Cerebellar nuclear complex (tissue), 1 donor: ENCODE results near the gene RBM20.
A peak's percentile ranks its signal among the peaks of the same experiment; 100 is the strongest.

Source experiments
- DNase-seq, 2 experiments: peaks; one replicate each; lab custom pipeline; 2025; lab: John Stamatoyannopoulos, UW

The RBM20 gene

GRCh38 chr10:110788620-110789385, 144.7 kb downstream of the RBM20 start:
- peak in 1 of 2 experiments; percentile 74 for DNase-seq

- DNase-seq = peak in 1 of 2 experiments; percentile 31
Observed at GRCh38 chr10:110789604-110790433, 145.7 kb downstream of the RBM20 start.

- no peak for DNase-seq
Observed at GRCh38 chr10:110790913-110791506, 146.9 kb downstream of the RBM20 start.

- DNase-seq = no peak
Observed at GRCh38 chr10:110791541-110792073, 147.5 kb downstream of the RBM20 start.

GRCh38 chr10:110792476-110793125, 148.5 kb downstream of the RBM20 start:
- DNase-seq = no peak

- no peak for DNase-seq
Observed at GRCh38 chr10:110793128-110793812, 149.1 kb downstream of the RBM20 start.

GRCh38 chr10:110793886-110794285, 149.8 kb downstream of the RBM20 start:
- no peak for DNase-seq

- no peak for DNase-seq
Observed at GRCh38 chr10:110794808-110795207, 150.7 kb downstream of the RBM20 start.

GRCh38 chr10:110797416-110797815, 153.3 kb downstream of the RBM20 start:
- no peak for DNase-seq

- DNase-seq = no peak
Observed at GRCh38 chr10:110798340-110798739, 154.2 kb downstream of the RBM20 start.

GRCh38 chr10:110802090-110802489, 158.0 kb downstream of the RBM20 start:
- no peak for DNase-seq

- DNase-seq = peak; percentile 13 to 47
Observed at GRCh38 chr10:110802551-110803238, 158.6 kb downstream of the RBM20 start.

GRCh38 chr10:110803239-110803749, 159.2 kb downstream of the RBM20 start:
- DNase-seq = no peak

GRCh38 chr10:110803830-110804338, 159.7 kb downstream of the RBM20 start:
- DNase-seq = no peak

- no peak for DNase-seq
Observed at GRCh38 chr10:110804376-110804775, 160.2 kb downstream of the RBM20 start.

- DNase-seq = no peak
Observed at GRCh38 chr10:110805292-110805691, 161.2 kb downstream of the RBM20 start.

GRCh38 chr10:110806335-110806734, 162.2 kb downstream of the RBM20 start:
- no peak for DNase-seq

- no peak for DNase-seq
Observed at GRCh38 chr10:110808123-110808522, 164.0 kb downstream of the RBM20 start.

- DNase-seq = no peak
Observed at GRCh38 chr10:110808615-110809014, 164.5 kb downstream of the RBM20 start.

GRCh38 chr10:110810625-110811024, 166.5 kb downstream of the RBM20 start:
- DNase-seq = no peak
